ENCODE measurements around the gene C1orf210.
A peak's percentile ranks its signal among the peaks of the same experiment; 100 is the strongest.

Gene C1orf210

DNA sequence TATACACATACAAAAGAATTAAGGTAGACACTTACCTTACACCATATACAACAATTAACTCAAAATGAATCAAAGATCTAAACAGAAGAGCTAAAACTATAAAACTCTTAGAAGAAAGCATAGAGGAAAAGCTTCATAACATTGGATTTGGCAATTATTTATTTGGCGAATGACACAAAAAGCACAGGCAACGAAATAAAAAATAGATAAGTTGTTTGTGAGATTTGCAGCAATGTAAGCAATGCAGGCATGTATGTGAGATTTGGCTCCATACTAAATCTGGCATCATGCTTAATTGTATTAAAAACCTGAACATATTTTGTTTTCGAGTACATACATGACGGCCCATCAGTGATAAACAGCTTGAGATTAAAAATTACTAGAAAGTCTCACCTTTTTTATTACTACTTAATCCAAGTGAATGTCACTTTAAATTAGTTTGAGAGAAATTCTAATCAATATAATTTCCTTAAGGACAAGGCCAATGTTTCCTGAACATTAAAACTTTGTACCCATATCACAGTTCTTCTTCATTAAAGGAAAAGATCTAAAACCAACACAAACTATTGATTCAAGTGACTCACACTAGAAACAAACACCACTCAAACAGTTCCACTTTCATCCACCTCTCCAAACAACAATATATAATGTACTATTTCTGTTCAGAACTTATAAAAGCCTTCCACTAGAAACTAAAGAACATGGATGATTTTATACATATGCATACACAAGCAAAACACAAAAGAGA is 38.7 kb downstream of the C1orf210 start:
- TF ChIP-seq, protein P1, sequence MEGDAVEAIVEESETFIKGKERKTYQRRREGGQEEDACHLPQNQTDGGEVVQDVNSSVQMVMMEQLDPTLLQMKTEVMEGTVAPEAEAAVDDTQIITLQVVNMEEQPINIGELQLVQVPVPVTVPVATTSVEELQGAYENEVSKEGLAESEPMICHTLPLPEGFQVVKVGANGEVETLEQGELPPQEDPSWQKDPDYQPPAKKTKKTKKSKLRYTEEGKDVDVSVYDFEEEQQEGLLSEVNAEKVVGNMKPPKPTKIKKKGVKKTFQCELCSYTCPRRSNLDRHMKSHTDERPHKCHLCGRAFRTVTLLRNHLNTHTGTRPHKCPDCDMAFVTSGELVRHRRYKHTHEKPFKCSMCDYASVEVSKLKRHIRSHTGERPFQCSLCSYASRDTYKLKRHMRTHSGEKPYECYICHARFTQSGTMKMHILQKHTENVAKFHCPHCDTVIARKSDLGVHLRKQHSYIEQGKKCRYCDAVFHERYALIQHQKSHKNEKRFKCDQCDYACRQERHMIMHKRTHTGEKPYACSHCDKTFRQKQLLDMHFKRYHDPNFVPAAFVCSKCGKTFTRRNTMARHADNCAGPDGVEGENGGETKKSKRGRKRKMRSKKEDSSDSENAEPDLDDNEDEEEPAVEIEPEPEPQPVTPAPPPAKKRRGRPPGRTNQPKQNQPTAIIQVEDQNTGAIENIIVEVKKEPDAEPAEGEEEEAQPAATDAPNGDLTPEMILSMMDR (IDR thresholded peaks at IDR 0.05), result no peak

DNA sequence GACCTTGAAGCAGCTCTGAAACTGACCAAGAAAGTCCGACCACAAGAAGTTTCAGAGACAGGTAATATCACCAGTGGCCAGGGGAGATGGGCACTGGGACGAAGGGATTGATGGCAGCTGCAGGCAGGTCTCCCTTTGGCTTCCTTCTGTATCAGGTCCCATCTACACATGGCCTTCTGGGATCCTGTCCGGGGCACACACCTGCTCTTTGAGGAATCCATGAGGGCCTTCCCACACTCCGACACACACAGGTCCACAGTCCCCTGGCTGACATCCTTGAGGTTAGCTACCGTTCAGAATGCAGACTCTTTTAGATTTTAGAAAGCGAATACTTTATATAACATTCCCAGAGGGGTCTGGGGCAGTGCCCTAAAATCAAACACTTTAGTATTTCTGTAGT is 42.1 kb downstream of the C1orf210 start:
- TF ChIP-seq, protein P1 (IDR thresholded peaks at IDR 0.05), result no peak

DNA sequence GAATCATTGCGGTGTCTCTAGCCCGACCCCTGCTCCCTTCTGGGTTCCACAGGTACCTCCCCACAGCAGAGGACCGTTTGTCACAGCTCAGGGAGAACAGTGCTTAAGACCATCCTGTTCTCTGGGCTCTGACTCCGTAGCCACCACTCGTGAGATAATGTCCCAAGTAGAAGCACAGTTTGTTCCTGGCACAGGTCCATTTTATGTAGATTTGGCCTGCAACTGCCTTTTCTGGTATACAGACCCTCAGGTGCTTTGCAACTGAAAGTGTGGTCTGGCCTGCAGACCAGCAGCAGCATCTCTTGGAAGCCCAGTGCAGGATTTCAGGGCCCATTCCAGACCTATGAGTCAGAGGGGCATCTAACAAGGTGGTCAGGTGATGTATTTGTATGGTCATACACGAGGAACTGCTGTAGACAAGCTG is 44.0 kb downstream of the C1orf210 start:
- TF ChIP-seq, protein P1 (IDR thresholded peaks at IDR 0.05), result no peak

DNA sequence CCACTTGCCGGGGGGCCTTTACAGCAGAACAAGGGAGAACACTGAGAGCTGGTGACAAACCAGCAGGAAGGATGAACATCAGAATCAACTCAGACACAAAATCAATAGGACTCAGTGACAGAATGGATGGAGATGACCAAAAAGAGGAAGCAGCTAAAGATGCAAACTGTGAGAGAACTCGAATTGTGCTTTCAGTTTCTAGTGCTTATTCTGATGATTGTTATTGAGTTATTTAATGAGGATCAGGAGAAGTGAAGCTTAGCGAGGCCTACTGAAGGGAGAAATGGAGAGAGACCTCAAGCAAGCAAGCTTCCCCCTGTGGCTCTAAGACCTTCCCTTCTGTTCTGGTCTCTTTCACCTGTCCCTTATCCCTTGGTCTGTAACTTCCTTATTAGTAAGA is 45.9 kb downstream of the C1orf210 start:
- TF ChIP-seq, protein P1 (IDR thresholded peaks at IDR 0.05), result no peak

DNA sequence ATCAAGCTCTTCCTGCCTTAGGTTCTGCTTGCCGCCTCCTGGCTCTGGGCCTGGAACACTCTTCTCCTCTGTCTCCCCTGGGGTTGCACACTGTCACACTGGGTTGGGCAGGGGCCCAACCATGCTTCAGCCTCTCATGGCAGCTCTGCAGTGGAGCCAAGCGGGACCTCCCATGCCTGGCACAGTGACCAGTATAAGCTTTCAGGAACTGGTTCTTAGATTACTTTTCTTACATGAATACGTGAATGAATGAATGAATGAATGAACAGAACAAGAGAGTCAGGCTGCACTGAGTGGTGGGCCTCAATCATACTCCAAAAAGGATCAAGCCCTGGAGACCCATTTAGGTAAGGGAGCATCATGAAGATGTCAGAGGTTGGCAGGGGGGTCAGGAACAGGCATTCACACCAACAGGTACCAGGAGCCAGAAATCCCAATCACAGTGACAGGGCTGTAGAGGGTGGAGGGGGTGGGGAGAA is 46.4 kb downstream of the C1orf210 start:
- TF ChIP-seq, protein P1 (IDR thresholded peaks at IDR 0.05), result no peak

DNA sequence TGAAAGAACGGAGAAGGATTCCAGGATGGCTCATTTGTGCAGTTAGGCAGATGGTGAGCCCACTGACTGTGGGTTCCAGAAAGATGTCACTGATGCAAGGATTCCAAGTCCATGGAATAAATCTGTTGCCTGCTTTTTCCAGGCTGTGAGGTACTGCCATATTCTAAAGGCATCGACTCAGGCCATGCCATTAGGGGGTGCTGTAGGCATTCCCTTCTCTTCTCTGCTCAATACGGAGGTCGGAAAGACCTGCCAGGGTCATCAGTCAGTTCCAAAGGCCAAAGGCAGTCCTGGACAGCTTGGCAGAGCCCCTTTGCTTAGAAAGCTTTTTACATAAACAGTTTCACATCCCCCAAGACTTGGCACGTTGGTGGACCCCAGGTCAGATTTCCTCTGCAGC is 47.3 kb downstream of the C1orf210 start:
- TF ChIP-seq, protein P1 (IDR thresholded peaks at IDR 0.05), result peak; percentile 71

DNA sequence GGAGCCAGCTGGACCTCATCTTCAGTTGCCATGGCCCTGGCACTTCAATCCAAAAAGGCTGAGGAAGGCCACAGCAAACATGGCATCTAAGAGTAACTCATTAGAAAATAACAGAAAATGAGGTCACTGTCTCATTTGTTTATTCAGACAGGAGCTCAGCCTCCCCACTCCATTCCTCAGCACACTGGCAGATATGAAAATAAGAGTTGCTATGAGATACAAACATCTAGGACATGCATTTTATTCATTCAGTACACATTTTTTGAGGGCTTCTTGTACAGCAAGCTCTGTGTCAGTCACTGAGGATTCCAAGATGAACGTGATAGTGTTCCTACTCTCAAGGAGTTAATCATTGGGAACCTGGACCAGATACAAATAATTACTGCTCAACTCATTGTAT is 48.3 kb downstream of the C1orf210 start:
- TF ChIP-seq, protein P1 (IDR thresholded peaks at IDR 0.05), result no peak
